Measurements from ENCODE around the gene SDK2.
"Not testable (repeated sequence)": the region's sequence is repeated elsewhere in the genome, so short reads cannot be mapped to it uniquely, and the experiment has no call there.

SDK2 gene

GRCh38 chr17:73336408-73337329 lies 307.6 kb downstream of the SDK2 start:
- no peak for DNase-seq

GRCh38 chr17:73335591-73336407 lies 308.4 kb downstream of the SDK2 start:
- DNase-seq: no peak

GRCh38 chr17:73334771-73335513 lies 309.3 kb downstream of the SDK2 start:
- no peak for DNase-seq

- DNase-seq: not testable (repeated sequence)
Measured at GRCh38 chr17:73333445-73333844, 310.8 kb downstream of the SDK2 start.

- no peak for DNase-seq
Measured at GRCh38 chr17:73331060-73331459, 313.2 kb downstream of the SDK2 start.

- DNase-seq: no peak
Measured at GRCh38 chr17:73327676-73328075, 316.6 kb downstream of the SDK2 start.

GRCh38 chr17:73325527-73325842 lies 318.8 kb downstream of the SDK2 start:
- no peak for DNase-seq

- no peak for DNase-seq
Measured at GRCh38 chr17:73324711-73325526, 319.3 kb downstream of the SDK2 start.

- DNase-seq: no peak
Measured at GRCh38 chr17:73324160-73324475, 320.1 kb downstream of the SDK2 start.

GRCh38 chr17:73323409-73324159 lies 320.7 kb downstream of the SDK2 start:
- DNase-seq: no peak

GRCh38 chr17:73320601-73321264 lies 323.5 kb downstream of the SDK2 start:
- DNase-seq: no peak

- DNase-seq: no peak
Measured at GRCh38 chr17:73319766-73320165, 324.5 kb downstream of the SDK2 start.

- DNase-seq: no peak
Measured at GRCh38 chr17:73318836-73319235, 325.4 kb downstream of the SDK2 start.

- no peak for DNase-seq
Measured at GRCh38 chr17:73318427-73318813, 325.8 kb downstream of the SDK2 start.

GRCh38 chr17:73317513-73318426 lies 326.5 kb downstream of the SDK2 start:
- no peak for DNase-seq

- DNase-seq: no peak
Measured at GRCh38 chr17:73316919-73317505, 327.2 kb downstream of the SDK2 start.

- DNase-seq: no peak
Measured at GRCh38 chr17:73315471-73315870, 328.8 kb downstream of the SDK2 start.

GRCh38 chr17:73313526-73314127 lies 330.6 kb downstream of the SDK2 start:
- no peak for DNase-seq

- DNase-seq: not testable (repeated sequence)
Measured at GRCh38 chr17:73312887-73313286, 331.4 kb downstream of the SDK2 start.

Data from SW 1271 (cell line).